Fibroblast of the aortic adventitia (primary cell): ENCODE measurements around the gene HAP1. TPM values are rescaled to one million over a fixed set of nuclear protein-coding genes. Genes with fewer than 3 reads are reported as not detected.

Experiments used
- DNase-seq: peaks from one replicate; pipeline ENCODE4 v3.0.0-alpha.2; 2010; ENCODE audit warnings: low read depth
- H3K4me3 ChIP-seq: 2 replicates; pipeline ENCODE4 v1.5.1; 2011; ENCODE audit warnings: low read depth, mild to moderate bottlenecking, control low read depth, low read length, moderate library complexity
- CTCF ChIP-seq: IDR thresholded peaks from 2 replicates; pipeline ENCODE4 v1.5.1; 2011; ENCODE audit warnings: mild to moderate bottlenecking, low read length, control low read depth, inconsistent platforms; ENCODE audit not compliant: insufficient read depth
- total RNA-seq: library from RNA; depleted of rRNA; stranded (reverse); fragments of >200 nt; gene quantifications from 2 replicates; pipeline ENCODE4 v1.2.3, GENCODE V29; 2012; ENCODE audit warnings: low replicate concordance

The HAP1 gene
- total RNA-seq, 1 donor = under 0.01 TPM

GRCh38 chr17:41775394-41776226, 41.2 kb upstream of the HAP1 start:
- DNase-seq = no peak
- H3K4me3 ChIP-seq = no peak overlapping the region

GRCh38 chr17:41773731-41774193, 39.3 kb upstream of the HAP1 start:
- TF ChIP-seq CTCF = no peak
- no peak overlapping the region for H3K4me3 ChIP-seq
- no peak for DNase-seq

More at GRCh38 chr17:41775394-41776226, 41.2 kb upstream of the HAP1 start:
- no peak for TF ChIP-seq CTCF

DNA sequence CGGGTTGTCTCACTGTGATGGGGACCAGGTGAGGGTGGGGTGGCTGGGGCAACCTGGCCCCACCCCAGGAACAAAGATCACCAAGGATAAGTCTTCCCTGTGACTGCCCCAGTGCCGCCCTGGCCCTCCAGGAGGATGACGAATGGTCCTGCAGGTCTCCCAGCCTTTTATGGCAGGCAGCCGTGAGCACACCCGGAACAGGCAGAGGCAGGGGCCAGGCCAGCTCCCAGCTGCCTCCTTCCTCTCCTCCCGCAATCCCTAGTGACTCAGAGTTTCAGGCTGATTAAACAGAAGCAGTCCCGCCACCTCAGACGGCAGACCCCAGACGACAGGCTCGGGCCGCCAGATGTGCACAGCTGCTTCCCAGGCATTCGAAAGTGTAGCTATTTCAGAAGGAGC, 38.7 kb upstream of the HAP1 start:
- H3K4me3 ChIP-seq = no peak overlapping the region
- TF ChIP-seq CTCF = no peak
- DNase-seq = peak; percentile 64

GRCh38 chr17:41772586-41773189, 38.2 kb upstream of the HAP1 start:
- no peak overlapping the region for H3K4me3 ChIP-seq
- DNase-seq = no peak
- no peak for TF ChIP-seq CTCF

GRCh38 chr17:41772218-41772585, 37.8 kb upstream of the HAP1 start:
- no peak overlapping the region for H3K4me3 ChIP-seq
- TF ChIP-seq CTCF = no peak
- DNase-seq = no peak

GRCh38 chr17:41771389-41772206, 37.2 kb upstream of the HAP1 start:
- DNase-seq = no peak

More at GRCh38 chr17:41771389-41772206, 37.2 kb upstream of the HAP1 start:
- TF ChIP-seq CTCF = no peak
- H3K4me3 ChIP-seq = no peak overlapping the region
